A549 (cell line): ENCODE data around the gene ARMC6. TPM values are rescaled to one million over a fixed set of nuclear protein-coding genes. Genes with fewer than 3 reads are reported as not detected.

Experiments used
- ATAC-seq, 2 experiments: fragments of 200-7000 bp in 1 of 2; fragments of >200 bp in 1 of 2; cut with Nextera tagmentation in 1 of 2; cut with Tn5 transposase in 1 of 2; 3 replicates each; pipeline versions ENCODE4 v1.8.0 to v1.9.1; 2018 to 2020; ENCODE audit warnings: mild to moderate bottlenecking in 1 of 2, moderate library complexity in 1 of 2
- CTCF ChIA-PET: fragments of 300-600 bp; sonication (Branson Sonifier 250); formaldehyde crosslinking; extraction: SDS; loops from one replicate; lab custom pipeline; 2021; ENCODE audit warnings: antibody characterized with exemption, inconsistent platforms; lab: Yijun Ruan, JAX
- POLR2A ChIA-PET: fragments of 350-600 bp; formaldehyde crosslinking; extraction: SDS; loops from one replicate; lab custom pipeline; 2021; ENCODE audit warnings: antibody characterized with exemption, inconsistent platforms; lab: Yijun Ruan, JAX
- DNase-seq, 2 experiments: peaks; one replicate each; pipeline versions ENCODE4 v3.0.0 to v3.0.0-alpha.2; 2011 to 2016; ENCODE audit warnings: low read depth in 1 of 2, low spot score in 1 of 2
- FAIRE-seq: peaks from 2 replicates; lab custom pipeline; 2011; peaks lifted over from hg19 to GRCh38; lab: Jason Lieb, UNC
- H3K27ac ChIP-seq, 2 experiments: fragments of >200 bp; sonication (Bioruptor Twin); formaldehyde crosslinking; 3 replicates each; pipeline ENCODE4 v1.5.1; 2016 to 2017
- H3K4me1 ChIP-seq: fragments of >200 bp; sonication (Bioruptor Twin); formaldehyde crosslinking; 3 replicates; pipeline ENCODE4 v1.6.1; 2016
- H3K4me2 ChIP-seq: fragments of >200 bp; sonication (Bioruptor Twin); formaldehyde crosslinking; 3 replicates; pipeline ENCODE4 v1.6.1; 2016
- H3K4me3 ChIP-seq: fragments of >200 bp; sonication (Bioruptor Twin); formaldehyde crosslinking; 3 replicates; pipeline ENCODE4 v1.5.1; 2016
- H3K9me3 ChIP-seq: fragments of >200 bp; sonication (Bioruptor Twin); formaldehyde crosslinking; 3 replicates; pipeline ENCODE4 v1.6.1; 2016
- BHLHE40 ChIP-seq: IDR thresholded peaks from 2 replicates; pipeline ENCODE4 v1.6.1; 2012; ENCODE audit warnings: low read depth, low read length, inconsistent platforms
- CBX2 ChIP-seq: fragments of 200-600 bp; sonication (generic); IDR thresholded peaks from 2 replicates; pipeline ENCODE4 v1.6.1; 2016; ENCODE audit warnings: low read depth, mild to moderate bottlenecking, borderline replicate concordance
- EHMT2 ChIP-seq: fragments of 200-600 bp; sonication (generic); IDR thresholded peaks from 2 replicates; pipeline ENCODE4 v1.6.1; 2016; ENCODE audit warnings: antibody characterized with exemption, low read depth, mild to moderate bottlenecking, moderate library complexity
- FOSB ChIP-seq: fragments of 250-450 bp; sonication (Bioruptor Pico); IDR thresholded peaks from 2 replicates; pipeline ENCODE4 v1.5.0; 2020; ENCODE audit warnings: mild to moderate bottlenecking, moderate library complexity
- FOSL2 ChIP-seq, 2 experiments: fragments of 450-650 bp in 1 of 2; fragments of >200 bp in 1 of 2; sonication (Bioruptor Twin) in 1 of 2; formaldehyde crosslinking; IDR thresholded peaks; 2 replicates each; pipeline versions ENCODE4 v1.5.0 to v1.6.1; 2016 to 2020; ENCODE audit warnings: mild to moderate bottlenecking in 1 of 2, moderate library complexity in 1 of 2
- FOXS1 ChIP-seq: fragments of 250-450 bp; sonication (Bioruptor Pico); IDR thresholded peaks from 2 replicates; pipeline ENCODE4 v1.5.0; 2020; ENCODE audit warnings: mild to moderate bottlenecking, moderate library complexity
- HDAC2 ChIP-seq: fragments of 200-600 bp; sonication (generic); IDR thresholded peaks from 2 replicates; pipeline ENCODE4 v1.6.1; 2016
- HOXA7 ChIP-seq: fragments of 250-450 bp; sonication (Bioruptor Pico); IDR thresholded peaks from 2 replicates; pipeline ENCODE4 v1.5.0; 2020; ENCODE audit warnings: mild to moderate bottlenecking, moderate library complexity
- HOXB13 ChIP-seq: fragments of 250-450 bp; sonication (Bioruptor Pico); IDR thresholded peaks from 2 replicates; pipeline ENCODE4 v1.5.0; 2020; ENCODE audit warnings: low read depth, mild to moderate bottlenecking, moderate library complexity
- HOXB5 ChIP-seq: fragments of 250-450 bp; sonication (Bioruptor Pico); IDR thresholded peaks from 2 replicates; pipeline ENCODE4 v1.5.0; 2020; ENCODE audit warnings: mild to moderate bottlenecking, moderate library complexity
- JUN ChIP-seq, 2 experiments: fragments of >200 bp; sonication (Bioruptor Twin); formaldehyde crosslinking; IDR thresholded peaks; 2 replicates in 1 of 2; 3 replicates in 1 of 2; pipeline ENCODE4 v1.6.1; 2016 to 2017
- JUNB ChIP-seq: fragments of >200 bp; sonication (Bioruptor Twin); formaldehyde crosslinking; IDR thresholded peaks from 2 replicates; pipeline ENCODE4 v1.6.1; 2016
- MAFK ChIP-seq: fragments of 450-650 bp; IDR thresholded peaks from 2 replicates; pipeline ENCODE4 v1.6.1; 2014; ENCODE audit not compliant: partially characterized antibody
- POLR2AphosphoS2 ChIP-seq: conservative IDR thresholded peaks from 2 replicates; pipeline ENCODE4 v1.6.1; 2012; ENCODE audit warnings: low read length, improper control_type of control experiment, inconsistent platforms
- RARB ChIP-seq: fragments of 250-450 bp; sonication (Bioruptor Pico); IDR thresholded peaks from 2 replicates; pipeline ENCODE4 v1.8.0; 2021; ENCODE audit warnings: mild to moderate bottlenecking, moderate library complexity
- RFX5 ChIP-seq: fragments of 450-650 bp; IDR thresholded peaks from 2 replicates; pipeline ENCODE4 v1.7.1; 2014; ENCODE audit warnings: antibody characterized with exemption, mild to moderate bottlenecking, moderate library complexity
- SMC3 ChIP-seq: fragments of >200 bp; sonication (Bioruptor Twin); formaldehyde crosslinking; IDR thresholded peaks from 3 replicates; pipeline ENCODE4 v1.6.1; 2018; ENCODE audit warnings: inconsistent platforms
- TP53 ChIP-seq: fragments of 250-450 bp; sonication (Bioruptor Pico); IDR thresholded peaks from 2 replicates; pipeline ENCODE4 v1.5.0; 2021; ENCODE audit warnings: mild to moderate bottlenecking, moderate library complexity
- ZFP36 ChIP-seq: fragments of 450-650 bp; IDR thresholded peaks from 2 replicates; pipeline ENCODE4 v1.6.1; 2014; ENCODE audit warnings: borderline replicate concordance; ENCODE audit not compliant: partially characterized antibody
- WGBS: methylation state at CpG from one replicate; pipeline ENCODE4 v1.1.6; 2017; ENCODE audit errors: missing lambda C conversion rate; 5-methylcytosine and 5-hydroxymethylcytosine counted together
- polyA plus RNA-seq, 4 experiments: library from polyadenylated mRNA; depleted of rRNA in 3 of 4; stranded (reverse); fragments of >200 nt; fragmentation: RNase III in 1 of 4; extraction: RNeasy Plus Mini Kit Qiagen cat#74134 plus additional on column Dnase treatment in 1 of 4; gene quantifications; 2 replicates in 3 of 4; 3 replicates in 1 of 4; pipeline ENCODE4 v1.2.3, GENCODE V29; 2011 to 2017
- TF ChIP-seq, protein P1 (sequence below): IDR thresholded peaks from 2 replicates; pipeline ENCODE4 v1.6.1; 2012
- TF ChIP-seq, protein P2 (sequence below): fragments of 200-600 bp; sonication (generic); IDR thresholded peaks from 2 replicates; pipeline ENCODE4 v1.6.1; 2016; ENCODE audit warnings: antibody characterized with exemption, mild to moderate bottlenecking, moderate library complexity

Gene ARMC6
- polyA plus RNA-seq, 2 of the 4 experiments (the other 2 are of a cell fraction): 18.2 to 27.6 TPM

DNA sequence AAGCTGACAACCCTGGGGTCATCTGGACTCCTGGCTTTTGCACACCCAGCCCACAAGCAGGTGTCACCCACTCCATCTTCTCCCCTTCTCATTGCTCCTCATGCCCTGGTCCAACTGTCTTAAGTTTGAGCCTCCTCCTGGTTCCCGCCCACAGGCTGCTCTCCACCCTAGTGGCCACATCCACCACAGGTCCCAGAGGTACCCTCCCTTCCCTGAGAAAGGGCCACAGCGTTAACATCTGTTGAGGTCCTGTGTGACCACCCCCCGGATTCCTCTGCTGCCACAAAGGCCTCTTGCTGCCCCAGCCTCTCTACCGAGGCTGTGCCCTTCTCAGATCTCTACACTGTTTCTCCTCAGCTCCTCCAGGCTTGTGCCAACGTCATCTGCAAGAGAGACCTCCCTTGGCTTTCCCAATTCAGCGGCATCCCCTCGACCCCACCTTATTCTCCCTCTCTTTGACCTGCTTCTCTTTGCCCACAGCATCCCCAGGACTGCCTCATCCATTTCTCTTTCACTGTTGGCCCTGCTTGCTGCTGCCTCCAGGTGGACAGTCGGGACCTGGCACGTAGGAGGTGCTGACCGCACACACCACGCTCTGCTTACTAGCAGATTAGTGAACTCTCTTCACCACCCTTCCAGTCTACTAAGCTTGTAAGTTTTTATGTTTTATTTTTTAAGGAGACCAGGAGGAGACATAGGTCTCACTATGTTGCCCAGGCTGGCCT lies 33.3 kb upstream of the ARMC6 start:
- Histone ChIP-seq H3K9me3 (no peaks in the 10 kb centered on the region), H3K27ac (no peak overlapping the region), H3K4me1 (no peaks in the 10 kb centered on the region), H3K4me3 (no peak overlapping the region), H3K4me2 (no peak overlapping the region)
- POLR2A ChIA-PET: no interaction called here
- 84% methylated on average over 11 of the region's 11 CpGs for WGBS
- peak in 1 of 2 experiments; percentile 20 for DNase-seq
- TF ChIP-seq HOXB5 (CRISPR knock-in tag) (no peak), FOSL2 (IDR thresholded peaks at IDR 0.05) (no peak), FOSL2 (CRISPR knock-in tag; IDR thresholded peaks at IDR 0.05) (no peak), HOXB13 (CRISPR knock-in tag) (no peak), BHLHE40 (no peak), RFX5 (no peak), MAFK (no peak), POLR2AphosphoS2 (no peak)
- ATAC-seq: peak; percentile 55 to 63; a peak in 4 of 6 replicates
- FAIRE-seq: no peak
- CTCF ChIA-PET: interaction anchor here (1.2 to 8.8 kb wide), 3 partner anchors 11 to 146 kb away, joined by 3 to 44 read pairs (median 3); no protein-coding TSS in a partner anchor

DNA sequence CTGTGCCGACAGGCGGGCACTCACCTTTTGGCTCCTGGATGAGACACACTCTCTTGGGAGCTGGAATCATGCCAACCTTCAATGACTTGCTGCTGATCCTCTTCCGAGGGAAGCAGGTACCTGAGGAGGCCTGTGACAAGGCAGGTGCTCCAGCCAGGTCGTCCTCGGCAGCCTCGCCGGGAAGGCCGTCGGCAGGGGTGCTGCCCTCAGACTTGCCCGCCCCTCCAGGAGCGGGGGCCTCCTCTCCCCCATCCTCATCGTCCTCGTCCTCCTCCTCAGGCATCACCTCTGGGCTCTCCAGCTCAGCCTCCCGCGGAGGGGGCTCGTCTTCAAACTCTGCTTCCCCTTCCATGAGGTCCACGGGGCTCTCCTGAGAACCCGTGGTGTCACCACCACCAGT lies 29.3 kb upstream of the ARMC6 start:
- no peak for ATAC-seq
- H3K27ac ChIP-seq: no peak overlapping the region
- FAIRE-seq: no peak
- DNase-seq: no peak
- whole genome bisulfite sequencing: 95% methylated on average over 17 of the region's 18 CpGs
- ChIA-PET POLR2A (no interaction called here), CTCF (interaction anchor here (2.7 kb wide), 1 partner anchor 17 kb away, joined by 11 read pairs; no protein-coding TSS in a partner anchor)
- no peaks in the 10 kb centered on the region for H3K9me3 ChIP-seq
- no peak overlapping the region for H3K4me2 ChIP-seq
- no peak overlapping the region for H3K4me3 ChIP-seq
- TF ChIP-seq HDAC2: no peak
- no peak for TF ChIP-seq CBX2
- no peak for TF ChIP-seq JUN (IDR thresholded peaks at IDR 0.05)
- no peak for TF ChIP-seq BHLHE40
- TF ChIP-seq HOXA7: no peak
- TF ChIP-seq FOXS1 (CRISPR knock-in tag): no peak
- TF ChIP-seq, protein P1, sequence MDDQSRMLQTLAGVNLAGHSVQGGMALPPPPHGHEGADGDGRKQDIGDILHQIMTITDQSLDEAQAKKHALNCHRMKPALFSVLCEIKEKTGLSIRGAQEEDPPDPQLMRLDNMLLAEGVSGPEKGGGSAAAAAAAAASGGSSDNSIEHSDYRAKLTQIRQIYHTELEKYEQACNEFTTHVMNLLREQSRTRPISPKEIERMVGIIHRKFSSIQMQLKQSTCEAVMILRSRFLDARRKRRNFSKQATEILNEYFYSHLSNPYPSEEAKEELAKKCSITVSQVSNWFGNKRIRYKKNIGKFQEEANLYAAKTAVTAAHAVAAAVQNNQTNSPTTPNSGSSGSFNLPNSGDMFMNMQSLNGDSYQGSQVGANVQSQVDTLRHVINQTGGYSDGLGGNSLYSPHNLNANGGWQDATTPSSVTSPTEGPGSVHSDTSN: no peak
- TF ChIP-seq FOSB (CRISPR knock-in tag): no peak
- TF ChIP-seq RARB (CRISPR knock-in tag): no peak
- TF ChIP-seq SMC3: no peak
- TF ChIP-seq HOXB5 (CRISPR knock-in tag): no peak
- no peak for TF ChIP-seq TP53 (CRISPR knock-in tag)
- TF ChIP-seq ZFP36: no peak
- TF ChIP-seq EHMT2: no peak
- TF ChIP-seq RFX5: no peak
- no peak for TF ChIP-seq JUNB
- TF ChIP-seq, protein P2, sequence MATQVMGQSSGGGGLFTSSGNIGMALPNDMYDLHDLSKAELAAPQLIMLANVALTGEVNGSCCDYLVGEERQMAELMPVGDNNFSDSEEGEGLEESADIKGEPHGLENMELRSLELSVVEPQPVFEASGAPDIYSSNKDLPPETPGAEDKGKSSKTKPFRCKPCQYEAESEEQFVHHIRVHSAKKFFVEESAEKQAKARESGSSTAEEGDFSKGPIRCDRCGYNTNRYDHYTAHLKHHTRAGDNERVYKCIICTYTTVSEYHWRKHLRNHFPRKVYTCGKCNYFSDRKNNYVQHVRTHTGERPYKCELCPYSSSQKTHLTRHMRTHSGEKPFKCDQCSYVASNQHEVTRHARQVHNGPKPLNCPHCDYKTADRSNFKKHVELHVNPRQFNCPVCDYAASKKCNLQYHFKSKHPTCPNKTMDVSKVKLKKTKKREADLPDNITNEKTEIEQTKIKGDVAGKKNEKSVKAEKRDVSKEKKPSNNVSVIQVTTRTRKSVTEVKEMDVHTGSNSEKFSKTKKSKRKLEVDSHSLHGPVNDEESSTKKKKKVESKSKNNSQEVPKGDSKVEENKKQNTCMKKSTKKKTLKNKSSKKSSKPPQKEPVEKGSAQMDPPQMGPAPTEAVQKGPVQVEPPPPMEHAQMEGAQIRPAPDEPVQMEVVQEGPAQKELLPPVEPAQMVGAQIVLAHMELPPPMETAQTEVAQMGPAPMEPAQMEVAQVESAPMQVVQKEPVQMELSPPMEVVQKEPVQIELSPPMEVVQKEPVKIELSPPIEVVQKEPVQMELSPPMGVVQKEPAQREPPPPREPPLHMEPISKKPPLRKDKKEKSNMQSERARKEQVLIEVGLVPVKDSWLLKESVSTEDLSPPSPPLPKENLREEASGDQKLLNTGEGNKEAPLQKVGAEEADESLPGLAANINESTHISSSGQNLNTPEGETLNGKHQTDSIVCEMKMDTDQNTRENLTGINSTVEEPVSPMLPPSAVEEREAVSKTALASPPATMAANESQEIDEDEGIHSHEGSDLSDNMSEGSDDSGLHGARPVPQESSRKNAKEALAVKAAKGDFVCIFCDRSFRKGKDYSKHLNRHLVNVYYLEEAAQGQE: no peak
- H3K4me1 ChIP-seq: no peaks in the 10 kb centered on the region
